ENCODE results near the gene SUSD6. TPM values are rescaled to one million over a fixed set of nuclear protein-coding genes. Genes with fewer than 3 reads are reported as not detected.

Gene SUSD6
- total RNA-seq, 1 donor, result 17.7 TPM

GRCh38 chr14:69664865-69665526 lies 53.6 kb downstream of the SUSD6 start:
- Histone ChIP-seq H3K9me3 (ENCODE audit: low read depth, low read length) (no peaks in the 10 kb centered on the region), H3K79me2 (ENCODE audit: insufficient read depth, low read length) (peaks cover 63% of the 10 kb centered on the region), H3K27me3 (ENCODE audit: insufficient read depth, low read length) (no peaks in the 10 kb centered on the region), H3K36me3 (ENCODE audit: insufficient read depth, low read length) (peaks cover under 1% of the 10 kb centered on the region), H3K4me3 (ENCODE audit: insufficient read depth, low read length) (no peak overlapping the region), H4K20me1 (ENCODE audit: insufficient read depth, low read length) (peaks cover 24% of the 10 kb centered on the region), H3K27ac (ENCODE audit: low read depth, low read length) (peak overlapping the region; percentile 82), H2AFZ (ENCODE audit: low read length) (no peak overlapping the region), H3K4me2 (ENCODE audit: insufficient read depth, low read length) (no peak overlapping the region), H3K4me1 (ENCODE audit: insufficient read depth, low read length) (peaks cover 31% of the 10 kb centered on the region)
- DNase-seq (ENCODE audit: insufficient read length, low spot score, missing footprints), result no peak
- TF ChIP-seq CTCF (IDR thresholded peaks at IDR 0.05; ENCODE audit: extremely low read depth, low read depth, low read length), result no peak

GRCh38 chr14:69665631-69666030 lies 54.2 kb downstream of the SUSD6 start:
- H3K27ac ChIP-seq (ENCODE audit: low read depth, low read length), result peak overlapping the region; percentile 82
- H3K4me1 ChIP-seq (ENCODE audit: insufficient read depth, low read length), result peaks cover 31% of the 10 kb centered on the region
- no peaks in the 10 kb centered on the region for H3K9me3 ChIP-seq (ENCODE audit: low read depth, low read length)
- H3K36me3 ChIP-seq (ENCODE audit: insufficient read depth, low read length), result peaks cover 5% of the 10 kb centered on the region
- H4K20me1 ChIP-seq (ENCODE audit: insufficient read depth, low read length), result peaks cover 29% of the 10 kb centered on the region
- no peak overlapping the region for H2AFZ ChIP-seq (ENCODE audit: low read length)
- no peak for DNase-seq (ENCODE audit: insufficient read length, low spot score, missing footprints)
- no peak overlapping the region for H3K4me3 ChIP-seq (ENCODE audit: insufficient read depth, low read length)
- H3K27me3 ChIP-seq (ENCODE audit: insufficient read depth, low read length), result no peaks in the 10 kb centered on the region
- no peak for TF ChIP-seq CTCF (IDR thresholded peaks at IDR 0.05; ENCODE audit: extremely low read depth, low read depth, low read length)
- H3K4me2 ChIP-seq (ENCODE audit: insufficient read depth, low read length), result peak overlapping the region; percentile 41
- H3K79me2 ChIP-seq (ENCODE audit: insufficient read depth, low read length), result peaks cover 68% of the 10 kb centered on the region

- Histone ChIP-seq H3K4me1 (ENCODE audit: insufficient read depth, low read length) (peaks cover 29% of the 10 kb centered on the region), H3K27me3 (ENCODE audit: insufficient read depth, low read length) (no peaks in the 10 kb centered on the region), H3K4me3 (ENCODE audit: insufficient read depth, low read length) (no peak overlapping the region), H3K4me2 (ENCODE audit: insufficient read depth, low read length) (peak overlapping the region; percentile 41), H3K27ac (ENCODE audit: low read depth, low read length) (peak overlapping the region; percentile 82), H2AFZ (ENCODE audit: low read length) (no peak overlapping the region), H4K20me1 (ENCODE audit: insufficient read depth, low read length) (peaks cover 29% of the 10 kb centered on the region), H3K9me3 (ENCODE audit: low read depth, low read length) (no peaks in the 10 kb centered on the region), H3K79me2 (ENCODE audit: insufficient read depth, low read length) (peaks cover 68% of the 10 kb centered on the region), H3K36me3 (ENCODE audit: insufficient read depth, low read length) (peaks cover 5% of the 10 kb centered on the region)
- TF ChIP-seq CTCF (IDR thresholded peaks at IDR 0.05; ENCODE audit: extremely low read depth, low read depth, low read length), result no peak
- no peak for DNase-seq (ENCODE audit: insufficient read length, low spot score, missing footprints)
These were observed 54.7 kb downstream of the SUSD6 start for GRCh38 chr14:69666112-69666511.

- no peak for TF ChIP-seq CTCF (IDR thresholded peaks at IDR 0.05; ENCODE audit: extremely low read depth, low read depth, low read length)
- H3K4me1 ChIP-seq (ENCODE audit: insufficient read depth, low read length), result peaks cover 27% of the 10 kb centered on the region
- peaks cover 5% of the 10 kb centered on the region for H3K36me3 ChIP-seq (ENCODE audit: insufficient read depth, low read length)
- H3K79me2 ChIP-seq (ENCODE audit: insufficient read depth, low read length), result peaks cover 70% of the 10 kb centered on the region
- H2AFZ ChIP-seq (ENCODE audit: low read length), result no peak overlapping the region
- H3K4me3 ChIP-seq (ENCODE audit: insufficient read depth, low read length), result no peak overlapping the region
- peak; percentile 82 for DNase-seq (ENCODE audit: insufficient read length, low spot score, missing footprints)
- peak overlapping the region; percentile 41 for H3K4me2 ChIP-seq (ENCODE audit: insufficient read depth, low read length)
- peak overlapping the region; percentile 82 for H3K27ac ChIP-seq (ENCODE audit: low read depth, low read length)
- peaks cover 26% of the 10 kb centered on the region for H4K20me1 ChIP-seq (ENCODE audit: insufficient read depth, low read length)
- H3K27me3 ChIP-seq (ENCODE audit: insufficient read depth, low read length), result no peaks in the 10 kb centered on the region
- H3K9me3 ChIP-seq (ENCODE audit: low read depth, low read length), result no peaks in the 10 kb centered on the region
These were observed 55.4 kb downstream of the SUSD6 start for GRCh38 chr14:69666690-69667211.

Measured in osteoblast (primary cell).